B cell (primary cell): ENCODE data around the gene MAP3K5.

Experiments
- CTCF ChIP-seq: fragments of 200-600 bp; IDR thresholded peaks from one replicate; pipeline ENCODE4 v1.8.0; 2022; ENCODE audit warnings: antibody characterized with exemption, mild to moderate bottlenecking
- EZH2 ChIP-seq: IDR thresholded peaks from 2 replicates; pipeline ENCODE4 v1.6.1; 2012; ENCODE audit warnings: borderline replicate concordance, low read depth, mild to moderate bottlenecking, moderate library complexity, low read length; ENCODE audit not compliant: insufficient read depth, poor library complexity, severe bottlenecking

GRCh38 chr6:136703331-136703865 lies 88.9 kb downstream of the MAP3K5 start:
- TF ChIP-seq CTCF (no peak), EZH2 (no peak)
